ENCODE data around the gene ISX. TPM values are rescaled to one million over a fixed set of nuclear protein-coding genes. Genes with fewer than 3 reads are reported as not detected.

Gene ISX
- total and polyA plus RNA-seq, 2 donors (not counting 1 experiment from before 2014, with no cell fraction given) = not detected

DNA sequence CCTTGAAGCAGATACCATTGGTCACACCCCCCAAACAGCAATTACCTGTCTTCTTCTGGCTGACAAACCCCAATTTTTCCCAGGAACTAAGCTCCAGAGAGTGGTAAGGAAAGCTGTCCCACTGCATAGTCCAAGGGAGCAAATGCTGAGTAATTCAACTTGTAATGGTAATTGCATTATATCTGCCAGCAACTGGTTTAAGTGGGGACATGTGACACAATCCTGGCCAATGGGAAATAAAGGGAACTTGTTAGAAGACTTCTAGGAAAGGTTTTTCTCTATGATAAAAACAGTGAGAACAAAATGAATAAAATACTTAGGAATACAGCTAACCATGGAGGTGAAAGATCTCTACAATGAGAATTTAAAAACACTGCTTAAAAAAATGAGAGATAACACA lies 9.5 kb upstream of the ISX start:
- no peak overlapping the region for H3K4me2 ChIP-seq (replicated peaks; ENCODE audit: low read depth, low read length, poor library complexity, severe bottlenecking)
- H4K20me1 ChIP-seq (ENCODE audit: control insufficient read depth, insufficient read depth, low read length, poor library complexity, severe bottlenecking) = no peaks in the 10 kb centered on the region
- no peak overlapping the region for H3K4me3 Mint-ChIP-seq
- no peak overlapping the region for H3K27ac Mint-ChIP-seq
- peaks cover 4% of the 10 kb centered on the region for H3K9me3 Mint-ChIP-seq (ENCODE audit: insufficient read depth)
- no peak overlapping the region for H3K4me3 ChIP-seq (ENCODE audit: control extremely low read depth in 1 of 5, extremely low read depth in 1 of 5, insufficient read depth in 1 of 5, low read depth in 2 of 5, low read length in 4 of 5)
- no peaks in the 10 kb centered on the region for H3K4me1 ChIP-seq (ENCODE audit: control insufficient read depth in 2 of 2, insufficient read depth in 2 of 2, low read length in 2 of 2)
- ATAC-seq (ENCODE audit: low read depth) (no peak), DNase-seq (no peak)
- ChIA-PET CTCF (no interaction called here), POLR2A (no interaction called here)
- H3K27me3 ChIP-seq (replicated peaks in 1 of 4; ENCODE audit: control extremely low read depth in 1 of 4, control insufficient read depth in 3 of 4, insufficient read depth in 4 of 4, low read length in 3 of 4) = no peaks in the 10 kb centered on the region
- no peaks in the 10 kb centered on the region for H3K79me2 ChIP-seq (ENCODE audit: control insufficient read depth, insufficient read depth, low read length)
- intact Hi-C loops (cut with micrococcal nuclease) = no loop called here
- no peak for TF ChIP-seq EZH2 (IDR thresholded peaks at IDR 0.05; ENCODE audit: borderline replicate concordance, insufficient read depth, low read depth, low read length, poor library complexity, severe bottlenecking)
- TF ChIP-seq, protein P1, sequence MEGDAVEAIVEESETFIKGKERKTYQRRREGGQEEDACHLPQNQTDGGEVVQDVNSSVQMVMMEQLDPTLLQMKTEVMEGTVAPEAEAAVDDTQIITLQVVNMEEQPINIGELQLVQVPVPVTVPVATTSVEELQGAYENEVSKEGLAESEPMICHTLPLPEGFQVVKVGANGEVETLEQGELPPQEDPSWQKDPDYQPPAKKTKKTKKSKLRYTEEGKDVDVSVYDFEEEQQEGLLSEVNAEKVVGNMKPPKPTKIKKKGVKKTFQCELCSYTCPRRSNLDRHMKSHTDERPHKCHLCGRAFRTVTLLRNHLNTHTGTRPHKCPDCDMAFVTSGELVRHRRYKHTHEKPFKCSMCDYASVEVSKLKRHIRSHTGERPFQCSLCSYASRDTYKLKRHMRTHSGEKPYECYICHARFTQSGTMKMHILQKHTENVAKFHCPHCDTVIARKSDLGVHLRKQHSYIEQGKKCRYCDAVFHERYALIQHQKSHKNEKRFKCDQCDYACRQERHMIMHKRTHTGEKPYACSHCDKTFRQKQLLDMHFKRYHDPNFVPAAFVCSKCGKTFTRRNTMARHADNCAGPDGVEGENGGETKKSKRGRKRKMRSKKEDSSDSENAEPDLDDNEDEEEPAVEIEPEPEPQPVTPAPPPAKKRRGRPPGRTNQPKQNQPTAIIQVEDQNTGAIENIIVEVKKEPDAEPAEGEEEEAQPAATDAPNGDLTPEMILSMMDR (IDR thresholded peaks at IDR 0.05) = no peak
- H2AFZ ChIP-seq (ENCODE audit: insufficient read depth, low read depth, low read length, poor library complexity, severe bottlenecking) = no peak overlapping the region
- no peaks in the 10 kb centered on the region for H3K4me1 Mint-ChIP-seq
- peaks cover 0 to 17% (median 0%) of the 10 kb centered on the region in 3 donors for H3K9me3 ChIP-seq (ENCODE audit: control extremely low read depth in 1 of 3, control insufficient read depth in 2 of 3, insufficient read depth in 1 of 3, low read length in 2 of 3)
- no peak overlapping the region for H3K9ac ChIP-seq (ENCODE audit: low read length)
- H3K36me3 ChIP-seq (replicated peaks in 1 of 2; ENCODE audit: control extremely low read depth in 1 of 2, control insufficient read depth in 1 of 2, extremely low read depth in 1 of 2, insufficient read depth in 2 of 2, low read length in 1 of 2) = no peaks in the 10 kb centered on the region
- H3K27ac ChIP-seq (ENCODE audit: low read length in 2 of 2) = no peak overlapping the region
- peaks cover 7% of the 10 kb centered on the region for H3K27me3 Mint-ChIP-seq

DNA sequence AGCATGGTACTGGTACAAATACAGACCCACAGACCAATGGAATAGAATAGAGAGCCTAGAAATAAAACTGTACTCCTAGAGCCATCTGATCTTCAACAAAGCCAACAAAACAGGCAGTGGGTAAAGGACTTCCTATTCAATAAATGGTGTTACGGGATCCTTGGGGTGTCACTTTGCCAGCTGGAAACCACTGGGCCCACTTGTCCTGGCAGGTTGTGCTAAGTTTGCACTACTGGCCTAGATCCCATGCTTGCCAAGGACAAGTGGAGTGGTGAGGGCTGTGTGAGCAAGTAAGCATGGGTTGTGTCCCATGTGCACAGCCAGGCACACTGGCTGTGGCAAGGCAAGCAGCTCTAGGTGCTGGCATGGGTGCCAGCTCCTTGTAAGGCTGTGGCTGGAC lies 8.8 kb upstream of the ISX start:
- no peak for ATAC-seq (ENCODE audit: low read depth)
- intact Hi-C loops (cut with micrococcal nuclease) = no loop called here
- Histone ChIP-seq H3K27ac (ENCODE audit: low read length in 2 of 2) (no peak overlapping the region), H3K27me3 (replicated peaks in 1 of 4; ENCODE audit: control extremely low read depth in 1 of 4, control insufficient read depth in 3 of 4, insufficient read depth in 4 of 4, low read length in 3 of 4) (no peaks in the 10 kb centered on the region), H4K20me1 (ENCODE audit: control insufficient read depth, insufficient read depth, low read length, poor library complexity, severe bottlenecking) (no peaks in the 10 kb centered on the region), H3K9me3 (ENCODE audit: control extremely low read depth in 1 of 3, control insufficient read depth in 2 of 3, insufficient read depth in 1 of 3, low read length in 2 of 3) (peaks cover 0 to 17% (median 0%) of the 10 kb centered on the region in 3 donors), H3K4me2 (replicated peaks; ENCODE audit: low read depth, low read length, poor library complexity, severe bottlenecking) (no peak overlapping the region), H2AFZ (ENCODE audit: insufficient read depth, low read depth, low read length, poor library complexity, severe bottlenecking) (no peak overlapping the region), H3K36me3 (replicated peaks in 1 of 2; ENCODE audit: control extremely low read depth in 1 of 2, control insufficient read depth in 1 of 2, extremely low read depth in 1 of 2, insufficient read depth in 2 of 2, low read length in 1 of 2) (no peaks in the 10 kb centered on the region), H3K4me1 (ENCODE audit: control insufficient read depth in 2 of 2, insufficient read depth in 2 of 2, low read length in 2 of 2) (no peaks in the 10 kb centered on the region), H3K4me3 (ENCODE audit: control extremely low read depth in 1 of 5, extremely low read depth in 1 of 5, insufficient read depth in 1 of 5, low read depth in 2 of 5, low read length in 4 of 5) (no peak overlapping the region), H3K9ac (ENCODE audit: low read length) (no peak overlapping the region), H3K79me2 (ENCODE audit: control insufficient read depth, insufficient read depth, low read length) (no peaks in the 10 kb centered on the region)
- Mint-ChIP-seq H3K4me1 (no peaks in the 10 kb centered on the region), H3K9me3 (ENCODE audit: insufficient read depth) (peaks cover 4% of the 10 kb centered on the region), H3K27me3 (peaks cover 7% of the 10 kb centered on the region), H3K27ac (no peak overlapping the region), H3K4me3 (no peak overlapping the region)
- 100% methylated on average over 1 of the region's 1 CpG for WGBS (ENCODE audit: insufficient coverage)
- no peak for DNase-seq
- ChIA-PET POLR2A (no interaction called here), CTCF (no interaction called here)
- TF ChIP-seq EZH2 (IDR thresholded peaks at IDR 0.05; ENCODE audit: borderline replicate concordance, insufficient read depth, low read depth, low read length, poor library complexity, severe bottlenecking) = no peak
- TF ChIP-seq, protein P1 (IDR thresholded peaks at IDR 0.05) = no peak
